HG02852 (cell line): ENCODE data around the gene ZNF236.
"Not testable (repeated sequence)": the region's sequence is repeated elsewhere in the genome, so short reads cannot be mapped to it uniquely, and the experiment has no call there.

Experiments used
- ATAC-seq: cut with Tn5 transposase; IDR thresholded peaks from one replicate; pipeline ENCODE4 v1.9.1; 2021; ENCODE audit warnings: mild to moderate bottlenecking, moderate library complexity; ENCODE audit not compliant: unreplicated experiment

The ZNF236 gene

DNA sequence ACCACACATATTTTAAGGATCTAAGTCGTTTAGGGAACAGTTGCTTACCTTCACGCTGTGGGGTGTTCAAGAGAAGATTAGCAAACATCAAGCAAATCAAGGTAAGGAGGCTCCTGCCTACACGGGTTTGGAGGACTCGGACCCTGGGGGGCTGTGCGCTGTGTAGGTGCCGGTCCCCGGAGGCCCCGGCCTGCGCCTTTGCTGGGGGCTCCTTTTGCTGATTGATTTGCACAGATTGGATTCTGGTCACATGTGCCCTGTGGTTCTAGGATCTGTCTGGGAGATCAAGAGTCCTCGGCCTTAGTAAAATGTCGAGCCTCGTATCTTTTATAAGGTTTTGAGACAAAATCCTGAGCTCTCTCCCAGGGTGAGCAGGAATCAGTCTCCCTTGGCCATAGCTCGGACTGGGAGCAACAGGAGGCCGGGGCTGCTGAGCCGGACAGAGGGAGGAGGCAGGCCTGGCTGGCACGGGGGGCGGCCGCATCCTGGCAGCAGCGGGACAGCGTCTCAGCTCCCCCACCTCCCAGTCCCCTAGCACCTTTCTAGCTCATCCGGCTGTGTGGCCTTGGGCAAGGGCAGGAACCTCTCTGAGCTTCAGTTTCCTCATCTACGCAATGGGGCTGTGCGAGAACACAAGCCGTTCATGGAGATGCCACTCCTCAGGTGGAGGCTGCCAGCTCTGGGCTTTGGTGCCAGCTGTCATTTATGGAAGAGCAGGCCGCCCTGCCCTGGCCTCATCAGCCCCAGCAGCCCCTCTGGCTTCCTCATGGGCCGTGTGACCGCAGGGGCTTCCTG lies 163.0 kb downstream of the ZNF236 start:
- ATAC-seq, result no peak

DNA sequence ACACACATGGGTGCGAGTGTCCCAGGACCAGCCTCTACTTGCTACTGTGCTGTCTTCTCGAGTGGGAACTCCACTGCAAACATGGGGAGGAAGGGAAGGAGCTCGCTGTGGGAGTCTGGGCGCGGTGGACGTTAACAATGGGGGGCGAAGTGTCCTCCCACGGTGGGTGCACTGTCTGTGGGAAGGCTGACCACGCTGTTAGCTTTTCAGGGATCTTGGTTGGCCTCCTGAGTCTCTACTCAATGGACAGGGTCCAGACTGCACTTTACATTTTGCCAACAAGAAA lies 163.5 kb downstream of the ZNF236 start:
- no peak for ATAC-seq

DNA sequence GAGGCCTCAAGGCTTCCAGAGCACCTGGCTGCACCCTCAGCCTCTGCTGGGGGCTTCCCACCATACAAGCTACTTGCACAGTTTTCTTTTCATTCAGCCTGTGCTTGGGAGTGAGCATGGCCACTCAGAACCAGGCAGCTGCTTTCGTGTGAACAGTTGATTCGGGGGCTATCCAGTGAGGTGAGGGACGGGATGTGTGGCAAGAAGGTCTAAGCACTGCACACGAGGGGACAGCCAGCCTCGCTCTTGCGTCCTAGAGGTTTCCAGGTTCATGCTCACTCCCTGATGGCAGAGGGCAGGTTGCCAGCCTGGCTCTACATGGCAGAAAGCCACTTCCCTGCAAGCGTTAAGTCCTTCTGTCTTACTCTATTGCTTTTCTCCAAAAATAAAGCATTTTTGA lies 164.0 kb downstream of the ZNF236 start:
- ATAC-seq, result no peak

DNA sequence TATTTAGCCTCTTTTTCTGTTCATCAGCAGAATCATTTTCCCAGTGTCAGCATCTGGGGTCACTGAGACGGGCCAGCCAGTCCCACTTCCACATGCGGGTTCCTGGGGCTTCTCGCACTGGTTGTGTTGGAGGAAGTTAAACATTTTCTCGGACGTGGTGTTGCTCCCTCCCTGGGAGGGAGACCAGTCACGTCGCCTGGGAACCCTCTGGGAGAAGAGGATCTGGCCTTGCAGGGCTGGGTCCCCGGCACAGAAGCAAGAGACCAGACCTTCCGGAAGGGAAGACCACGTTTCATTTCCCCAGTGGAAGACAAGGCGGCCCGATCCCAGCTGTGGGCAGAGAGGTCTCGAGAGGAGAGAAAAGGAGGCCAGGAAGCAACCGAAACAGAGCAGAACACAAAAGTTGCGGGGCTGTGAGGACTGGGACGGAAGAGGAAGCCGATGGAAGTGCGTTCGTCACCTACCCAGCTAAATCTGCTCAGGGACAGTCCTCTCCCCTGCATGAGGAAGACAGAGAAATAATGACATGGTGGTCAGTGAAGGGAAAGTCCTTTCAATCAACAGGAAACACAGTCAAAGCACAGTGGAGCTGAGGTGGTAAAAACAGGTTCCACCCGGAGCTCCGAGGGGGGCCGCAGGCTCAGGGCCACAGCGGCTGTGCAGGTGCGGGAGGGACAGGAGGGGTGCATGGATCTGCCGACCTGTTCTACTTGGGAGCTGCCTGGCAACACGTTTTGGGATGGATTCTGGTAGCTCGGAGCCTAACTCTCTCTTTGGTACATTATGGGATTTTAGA lies 165.9 kb downstream of the ZNF236 start:
- no peak for ATAC-seq

DNA sequence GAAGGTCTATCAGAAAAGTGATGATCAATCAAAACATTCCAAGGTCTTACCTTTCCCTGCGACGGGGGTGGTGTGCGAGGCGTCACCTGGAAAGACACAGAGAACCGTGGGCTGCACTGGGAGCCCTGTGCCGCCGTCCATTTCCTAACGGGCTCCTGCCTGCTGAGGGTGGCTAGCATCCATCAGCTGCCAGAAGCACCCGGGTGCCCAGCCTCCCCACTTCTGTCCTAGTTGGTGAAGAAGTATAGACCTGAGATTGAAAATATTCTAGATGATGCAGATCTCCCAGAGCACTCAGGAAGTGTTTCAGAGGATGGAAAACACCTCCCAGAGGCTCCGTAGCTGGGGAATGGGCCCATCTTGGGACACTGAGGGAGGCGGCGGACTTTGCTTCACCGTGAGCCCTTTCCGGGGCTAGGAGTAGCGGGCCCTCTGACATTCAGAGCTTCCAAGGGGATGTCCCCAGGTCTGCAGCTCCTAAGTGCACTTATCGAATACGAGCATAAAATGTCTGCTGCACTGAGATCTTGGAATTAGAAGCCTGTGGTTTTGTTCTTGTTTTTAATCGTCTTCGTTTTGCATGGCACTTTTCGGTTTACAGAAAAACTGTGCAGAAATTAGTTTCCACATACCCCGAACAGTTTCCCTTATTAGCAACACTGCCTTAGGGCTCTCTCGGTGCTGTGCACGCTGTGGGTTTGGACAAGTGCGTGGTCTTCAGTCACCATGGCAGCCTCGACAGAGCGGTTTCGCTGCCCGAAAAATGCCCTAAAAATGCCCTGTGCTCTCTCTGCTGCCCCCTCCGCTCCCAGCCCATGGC lies 166.7 kb downstream of the ZNF236 start:
- ATAC-seq, result peak; percentile 60

DNA sequence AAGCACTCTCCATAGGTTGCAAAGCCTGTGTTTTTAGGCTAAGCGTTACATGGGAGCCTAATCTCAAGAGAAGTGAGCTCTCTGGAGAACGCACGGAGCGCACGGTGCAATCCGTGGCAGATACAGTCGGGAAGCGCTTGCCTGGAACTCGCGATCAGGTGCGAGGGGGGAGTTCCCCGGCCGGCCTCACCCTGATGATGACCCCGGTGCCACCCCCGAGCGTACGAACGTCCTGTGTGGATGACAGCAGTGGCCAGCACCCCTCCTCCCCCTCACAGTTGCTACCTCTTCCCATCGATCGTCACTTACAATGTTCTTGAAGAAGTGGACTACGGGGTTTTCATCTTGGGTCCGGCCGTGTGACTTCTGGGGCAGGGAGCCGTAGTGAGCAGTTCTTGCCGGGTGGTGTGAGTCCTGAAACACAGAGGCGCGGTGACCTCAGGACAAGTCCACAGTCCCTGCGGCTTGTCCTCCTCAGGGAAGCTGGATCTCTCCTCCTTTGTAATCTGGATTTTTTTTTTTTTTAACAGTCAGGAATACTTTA lies 167.4 kb downstream of the ZNF236 start:
- no peak for ATAC-seq

DNA sequence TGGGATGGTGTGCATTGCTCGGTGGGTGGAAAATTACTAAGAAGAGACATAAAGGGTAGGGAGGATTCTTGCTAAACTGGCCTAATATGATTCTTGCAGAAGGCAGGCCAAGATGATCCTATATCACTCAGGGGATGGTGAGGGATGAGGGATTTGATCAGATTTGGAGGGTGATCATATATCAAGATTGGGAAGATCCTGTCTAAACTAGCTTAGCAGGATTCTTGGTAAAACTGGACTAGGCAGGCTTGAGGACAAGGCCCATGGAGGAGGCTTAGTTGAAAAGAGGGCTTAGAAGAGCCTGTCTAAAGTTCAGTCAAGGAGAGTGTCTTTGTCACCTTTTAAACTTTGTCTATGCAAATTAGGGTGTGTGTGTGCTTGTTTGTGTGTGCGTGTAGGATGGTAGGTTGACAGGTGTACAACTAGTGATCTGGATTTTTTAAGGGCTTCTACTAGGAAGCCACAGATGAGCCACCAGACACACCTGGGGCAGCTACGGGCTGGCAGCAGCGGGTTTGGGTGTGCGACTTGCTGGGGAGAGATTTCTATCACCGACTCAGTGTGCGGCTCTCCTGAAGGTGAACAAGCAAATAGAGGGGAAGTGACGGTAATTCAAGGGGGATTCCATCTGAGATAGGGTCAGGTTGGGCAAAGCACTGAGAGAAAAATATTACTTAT lies 168.1 kb downstream of the ZNF236 start:
- not testable (repeated sequence) for ATAC-seq

DNA sequence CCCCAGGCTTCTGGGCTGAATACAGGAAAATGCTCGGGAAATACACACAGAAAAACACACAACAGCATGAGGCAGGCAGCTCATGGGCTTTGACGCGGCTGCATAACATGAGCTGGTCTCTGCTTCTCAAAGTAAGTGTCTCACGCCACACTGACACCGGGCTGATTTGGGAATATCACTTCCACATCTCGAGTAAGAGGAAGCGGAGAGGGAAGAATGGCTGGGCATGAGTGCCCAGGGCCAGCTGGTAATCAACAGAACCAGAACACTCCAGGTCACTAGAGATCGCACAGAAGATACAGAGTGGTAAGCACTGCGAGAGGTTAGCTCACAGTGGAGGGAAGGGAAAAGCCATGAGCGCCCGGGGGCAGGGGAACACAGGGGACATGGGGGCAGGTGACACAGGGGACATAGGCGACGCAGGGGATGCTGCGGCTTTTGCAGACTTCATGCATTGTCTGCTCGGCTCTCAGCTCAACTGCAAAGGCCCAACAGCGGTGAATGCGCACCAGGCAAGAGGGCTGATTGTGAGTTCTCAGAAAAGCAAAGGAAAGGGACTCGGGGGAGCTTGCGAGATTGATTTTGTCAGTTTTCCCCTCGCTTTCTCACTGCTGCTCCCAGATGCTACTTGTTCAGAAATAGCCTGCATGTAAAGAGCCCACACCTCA lies 168.8 kb downstream of the ZNF236 start:
- no peak for ATAC-seq

DNA sequence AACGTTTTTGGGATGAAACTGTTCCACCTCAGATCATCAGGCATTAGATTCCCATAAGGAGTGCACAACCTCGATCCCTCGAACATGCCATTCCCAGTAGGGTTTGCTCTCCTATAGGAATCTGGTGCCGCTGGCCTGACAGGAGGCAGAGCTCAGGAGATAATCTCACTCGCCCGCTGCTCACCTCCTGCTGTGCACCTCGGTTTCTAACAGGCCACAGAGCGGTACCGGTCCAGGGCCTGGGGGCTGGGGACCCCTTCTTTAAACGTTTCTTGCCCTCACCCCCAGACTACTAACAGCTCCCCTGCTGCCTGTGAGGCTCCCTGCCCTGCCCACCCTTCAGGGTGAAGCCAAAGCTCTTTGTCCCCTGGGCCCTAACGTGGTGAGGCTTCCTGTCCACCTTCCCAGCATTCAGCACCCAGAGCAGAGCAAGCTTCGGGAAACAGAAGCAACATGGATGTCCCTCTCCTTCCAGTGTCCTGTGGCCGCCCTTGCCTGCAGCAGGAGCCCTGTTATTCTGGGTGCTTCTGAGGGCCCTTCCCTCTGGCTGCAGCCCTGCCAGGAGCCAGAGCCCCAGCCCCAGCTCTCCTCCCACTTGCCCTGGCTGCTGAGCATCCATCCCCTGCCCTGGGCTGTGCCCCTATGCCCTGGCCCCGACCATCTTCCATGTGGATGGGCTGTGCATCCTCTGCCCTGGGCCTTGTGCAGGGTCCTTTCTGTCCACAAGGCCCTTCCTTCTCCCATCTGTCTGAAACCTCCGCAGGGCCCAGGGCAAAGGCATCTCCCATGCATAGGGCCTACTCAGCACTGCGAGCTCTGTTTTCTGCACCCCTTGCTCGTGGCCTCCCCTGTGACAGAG lies 170.1 kb downstream of the ZNF236 start:
- ATAC-seq, result no peak

DNA sequence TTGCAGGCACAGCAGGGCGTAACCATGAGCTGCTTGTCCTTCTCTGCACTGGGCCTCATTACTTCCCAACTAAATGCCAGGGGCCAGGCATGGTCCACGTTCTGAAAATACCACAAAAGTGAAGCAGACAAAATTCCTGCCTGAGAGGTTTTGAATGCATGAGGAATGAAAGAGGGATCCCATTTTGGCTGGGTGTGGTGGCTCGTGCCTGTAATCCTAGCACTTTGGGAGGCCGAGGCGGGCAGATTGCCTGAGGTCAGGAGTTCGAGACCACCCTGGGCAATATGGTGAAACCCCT lies 170.7 kb downstream of the ZNF236 start:
- no peak for ATAC-seq

DNA sequence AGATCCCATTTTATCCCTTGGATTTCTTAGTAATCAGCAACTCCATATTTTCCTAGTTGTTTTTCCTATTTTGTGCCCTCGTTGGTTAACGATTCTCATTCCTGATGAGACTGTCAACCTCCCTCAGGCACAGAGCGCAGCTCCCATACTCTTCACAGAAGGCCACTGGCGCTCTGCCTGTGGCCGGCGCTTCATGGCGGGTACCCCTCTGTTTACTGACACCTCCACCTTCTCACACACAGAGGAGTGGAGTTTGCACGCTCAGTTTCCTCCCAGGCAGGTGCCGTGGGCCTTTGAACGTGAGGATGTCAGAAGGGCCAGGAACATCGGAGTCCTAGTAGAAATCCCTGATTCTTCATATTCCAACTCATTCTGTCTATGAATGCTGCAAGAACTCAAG lies 171.2 kb downstream of the ZNF236 start:
- ATAC-seq, result no peak

DNA sequence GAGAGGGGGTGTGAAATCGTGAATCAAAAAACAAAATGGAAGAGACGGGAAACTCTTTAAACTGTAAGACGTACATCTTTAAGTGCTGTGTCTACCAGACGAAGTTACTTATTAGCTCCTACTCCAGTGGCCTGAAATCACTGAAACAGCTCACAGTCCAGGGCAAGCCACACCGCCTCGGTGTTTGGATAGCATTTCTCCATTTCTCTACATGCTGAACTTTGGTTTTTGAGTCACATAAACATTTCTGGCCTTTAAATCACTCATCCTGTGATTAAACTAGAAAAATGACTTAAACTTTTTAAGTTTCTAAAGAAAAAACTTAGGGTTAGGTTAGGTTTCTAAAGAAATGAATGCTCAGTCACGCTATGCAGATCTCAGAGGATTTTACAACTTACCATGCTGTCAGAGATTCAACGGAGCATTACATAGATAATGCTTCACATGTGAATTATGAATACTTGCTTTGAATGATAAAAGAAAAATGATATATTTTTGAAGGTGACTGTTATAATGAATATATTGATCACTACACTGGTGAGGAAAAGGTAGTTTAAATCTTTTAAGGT lies 171.8 kb downstream of the ZNF236 start:
- no peak for ATAC-seq

DNA sequence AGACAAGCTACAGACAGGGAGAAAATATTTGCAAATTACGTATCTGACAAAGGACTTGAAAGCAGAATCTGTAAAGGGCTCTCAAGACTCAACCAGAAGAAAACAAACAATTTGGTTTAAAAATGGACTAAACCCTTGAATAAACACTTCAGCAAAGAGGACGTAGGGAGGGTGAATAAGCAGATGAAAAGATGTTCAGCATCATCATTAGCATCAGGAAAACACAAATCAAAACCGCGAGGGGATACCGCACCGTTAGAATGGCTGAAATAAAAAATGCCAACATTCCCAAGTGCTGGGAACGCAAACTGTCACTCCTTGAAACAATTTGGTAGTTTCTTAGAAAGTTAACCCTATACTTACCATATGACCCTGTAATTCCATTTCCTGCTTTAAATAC lies 173.5 kb downstream of the ZNF236 start:
- no peak for ATAC-seq

DNA sequence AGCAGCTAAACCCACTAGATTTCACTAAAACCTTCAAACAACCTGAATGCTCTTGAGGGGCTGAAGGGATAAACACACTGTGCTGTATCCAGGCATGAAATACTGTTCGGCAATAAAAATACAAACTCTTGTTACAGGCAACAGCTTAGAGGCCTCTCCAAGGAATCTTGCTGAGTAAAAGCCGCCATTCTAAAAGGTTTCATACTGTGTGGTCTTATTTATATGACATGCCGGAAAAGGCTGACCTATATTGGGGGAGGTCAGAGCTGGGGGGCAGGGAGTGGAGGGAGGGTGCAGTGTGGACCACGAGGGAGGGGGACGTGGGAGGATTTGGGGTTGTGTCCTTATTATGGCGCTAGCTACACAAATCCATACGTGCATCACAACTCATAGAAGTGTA lies 174.1 kb downstream of the ZNF236 start:
- no peak for ATAC-seq

DNA sequence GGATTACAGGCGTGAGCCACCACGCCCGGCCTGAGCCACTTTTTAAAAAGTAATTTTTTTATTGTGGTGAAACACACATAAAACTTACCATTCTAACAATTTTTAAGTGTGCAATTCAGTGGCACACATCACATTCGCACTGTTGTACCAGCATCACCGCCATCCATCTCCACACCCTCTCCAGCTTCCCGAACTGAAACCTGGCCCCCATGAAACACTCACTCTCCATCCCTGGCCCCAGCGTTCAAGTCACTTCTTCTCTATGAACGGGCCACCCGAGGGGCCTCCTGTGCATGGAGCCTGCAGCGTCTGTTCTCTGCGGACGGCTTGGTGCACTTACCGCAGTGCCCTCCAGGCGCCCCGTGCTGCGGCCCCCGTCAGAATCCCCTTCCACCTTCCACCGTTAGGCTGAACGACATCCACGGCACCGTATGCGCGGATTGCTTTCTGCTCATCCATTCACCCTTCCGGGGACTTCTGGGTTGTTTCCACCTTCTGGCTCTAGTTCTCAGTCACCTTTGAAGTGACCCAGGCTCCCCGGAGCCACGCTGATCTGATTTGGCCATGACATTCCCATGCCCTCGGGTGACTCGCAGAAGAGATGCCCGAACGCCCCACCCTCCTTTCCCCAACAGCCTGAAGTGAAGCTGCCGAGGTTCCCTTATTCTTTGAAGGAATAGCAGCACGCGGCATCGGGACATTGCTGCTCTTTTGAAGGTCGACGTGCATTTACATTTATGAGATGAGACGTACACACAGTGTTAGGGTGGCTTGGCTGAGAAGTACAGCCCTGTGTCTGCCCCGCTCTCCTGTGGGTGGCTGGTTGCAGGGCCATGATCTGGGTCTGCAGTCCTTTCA lies 175.8 kb downstream of the ZNF236 start:
- no peak for ATAC-seq

DNA sequence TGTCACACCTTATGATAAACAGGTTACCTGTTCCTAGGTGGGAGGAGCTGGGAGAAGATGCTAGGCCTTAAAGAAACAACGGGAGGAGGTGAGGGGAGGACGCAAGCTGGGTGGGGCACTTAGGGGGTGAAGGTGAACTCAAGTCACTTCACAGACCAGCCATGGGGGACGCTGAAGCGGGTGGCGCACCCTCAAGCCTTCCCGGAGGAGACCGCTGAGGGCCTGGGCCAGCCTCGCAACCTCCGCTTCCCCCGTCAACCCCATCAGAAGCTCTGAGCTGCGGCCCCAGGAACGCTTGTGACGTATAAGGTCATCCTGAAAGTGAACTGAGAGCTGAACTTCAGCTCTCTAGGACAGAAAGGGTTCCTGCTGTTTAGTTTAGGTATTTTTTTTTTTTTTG lies 176.7 kb downstream of the ZNF236 start:
- ATAC-seq, result no peak

DNA sequence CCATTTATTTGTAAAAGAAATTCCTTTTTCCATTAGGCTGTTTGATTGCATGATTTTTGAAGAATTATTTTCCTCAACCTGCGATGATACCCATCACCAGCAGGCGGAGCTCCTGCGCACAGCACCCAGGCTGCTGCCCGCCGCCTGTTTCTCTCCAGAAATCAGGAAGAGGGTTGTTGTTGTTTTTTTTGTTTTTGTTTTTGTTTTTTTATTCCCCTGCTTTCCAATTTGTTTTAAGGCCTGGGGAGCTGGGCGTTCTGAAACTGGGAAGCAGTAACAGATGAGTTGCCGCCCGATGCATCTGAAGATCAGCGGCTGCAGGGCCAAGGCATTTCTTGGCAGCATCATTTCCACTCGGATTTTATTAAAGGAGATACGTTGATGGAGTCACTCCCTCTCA lies 178.2 kb downstream of the ZNF236 start:
- no peak for ATAC-seq

DNA sequence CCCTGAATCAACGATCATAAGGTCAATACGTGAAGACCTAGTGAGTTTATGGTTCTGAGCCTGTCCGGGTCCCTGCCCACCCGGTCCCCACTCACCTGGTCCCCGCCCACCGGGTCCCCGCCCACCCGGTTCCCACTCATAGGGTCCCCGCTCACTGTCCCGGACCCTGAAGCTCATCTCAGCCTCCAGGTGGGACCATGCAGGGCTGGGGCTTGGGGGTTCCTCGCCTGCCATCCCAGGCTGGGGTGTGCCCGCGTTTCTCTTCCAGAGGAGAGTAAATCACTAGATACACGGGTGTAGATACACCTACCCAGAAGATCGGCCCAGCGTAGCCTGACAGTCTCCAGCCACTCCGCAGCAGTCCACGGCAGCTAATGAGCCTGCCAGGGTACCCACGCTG lies 178.7 kb downstream of the ZNF236 start:
- no peak for ATAC-seq
